Thoracic aorta (tissue), 2 donors: ENCODE measurements around the gene DGKI. TPM values are rescaled to one million over a fixed set of nuclear protein-coding genes. Genes with fewer than 3 reads are reported as not detected.

ENCODE experiments used
- ATAC-seq: fragments of 150-250 bp; one replicate; pipeline ENCODE4 v1.8.0; 2017; ENCODE audit warnings: low read depth; ENCODE audit not compliant: insufficient number of reproducible peaks, low FRiP score
- DNase-seq: peaks from one replicate; pipeline ENCODE4 v3.0.0-alpha.2; 2020; ENCODE audit warnings: low spot score
- H3K27ac ChIP-seq, 2 donors: fragments of 200-600 bp; sonication (generic); 1 replicate in 1 of 2; 2 replicates in 1 of 2; pipeline ENCODE4 v1.5.1; 2016; ENCODE audit warnings: mild to moderate bottlenecking in 2 of 2, moderate library complexity in 2 of 2
- H3K27me3 ChIP-seq: fragments of 200-600 bp; sonication (generic); replicated peaks from 2 replicates; pipeline ENCODE4 v1.6.0; 2016; ENCODE audit warnings: mild to moderate bottlenecking; ENCODE audit not compliant: insufficient read depth
- H3K36me3 ChIP-seq: fragments of 200-600 bp; sonication (generic); one replicate; pipeline ENCODE4 v1.5.1; 2016
- H3K4me1 ChIP-seq, 2 donors: fragments of 200-600 bp; sonication (generic); 1 replicate in 1 of 2; 2 replicates in 1 of 2; pipeline versions ENCODE4 v1.5.1 to v1.6.0; 2016; ENCODE audit warnings: low read depth in 2 of 2, mild to moderate bottlenecking in 1 of 2; ENCODE audit not compliant: control insufficient read depth in 1 of 2
- H3K4me3 ChIP-seq: fragments of 200-600 bp; sonication (generic); 2 replicates; pipeline ENCODE4 v1.5.1; 2016; ENCODE audit warnings: mild to moderate bottlenecking
- H3K9me3 ChIP-seq: fragments of 200-600 bp; sonication (generic); 2 replicates; pipeline ENCODE4 v1.5.1; 2016
- total RNA-seq, 2 donors: library from RNA; depleted of rRNA; stranded (reverse); fragments of >200 nt; gene quantifications; one replicate each; pipeline versions ENCODE4 v1.1.0 to v1.2.3, GENCODE V29; 2016
- TF ChIP-seq, protein P1 (sequence below): fragments of 200-600 bp; sonication (generic); IDR thresholded peaks from one replicate; pipeline ENCODE4 v1.5.1; 2019; ENCODE audit warnings: antibody characterized with exemption

Gene DGKI
- total RNA-seq, 2 donors from 2014 or later = 10.3 to 22.3 TPM

DNA sequence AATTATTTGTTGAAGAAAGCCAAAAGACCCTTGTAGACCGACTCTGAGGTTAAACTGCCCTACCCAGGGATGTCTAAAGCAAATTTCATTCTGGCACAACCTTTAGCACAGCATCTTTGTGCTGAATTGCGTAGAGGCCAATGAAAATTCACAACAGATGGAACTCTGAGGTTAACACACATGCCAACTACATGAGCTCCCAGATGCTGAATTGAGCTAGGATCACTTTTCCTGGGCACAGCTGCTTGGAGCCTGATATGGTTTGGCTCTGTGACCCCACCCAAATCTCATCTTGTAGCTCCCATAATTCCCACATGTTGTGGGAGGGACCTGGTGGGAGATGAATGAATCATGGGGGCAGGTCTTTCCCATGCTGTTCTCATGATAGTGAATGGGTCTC lies 345.2 kb downstream of the DGKI start:
- Histone ChIP-seq H3K36me3 (no peaks in the 10 kb centered on the region), H3K4me3 (no peak overlapping the region), H3K9me3 (no peaks in the 10 kb centered on the region), H3K4me1 (no peaks in the 10 kb centered on the region), H3K27ac (no peak overlapping the region), H3K27me3 (no peaks in the 10 kb centered on the region)
- DNase-seq (no peak), ATAC-seq (no peak)
- TF ChIP-seq, protein P1, sequence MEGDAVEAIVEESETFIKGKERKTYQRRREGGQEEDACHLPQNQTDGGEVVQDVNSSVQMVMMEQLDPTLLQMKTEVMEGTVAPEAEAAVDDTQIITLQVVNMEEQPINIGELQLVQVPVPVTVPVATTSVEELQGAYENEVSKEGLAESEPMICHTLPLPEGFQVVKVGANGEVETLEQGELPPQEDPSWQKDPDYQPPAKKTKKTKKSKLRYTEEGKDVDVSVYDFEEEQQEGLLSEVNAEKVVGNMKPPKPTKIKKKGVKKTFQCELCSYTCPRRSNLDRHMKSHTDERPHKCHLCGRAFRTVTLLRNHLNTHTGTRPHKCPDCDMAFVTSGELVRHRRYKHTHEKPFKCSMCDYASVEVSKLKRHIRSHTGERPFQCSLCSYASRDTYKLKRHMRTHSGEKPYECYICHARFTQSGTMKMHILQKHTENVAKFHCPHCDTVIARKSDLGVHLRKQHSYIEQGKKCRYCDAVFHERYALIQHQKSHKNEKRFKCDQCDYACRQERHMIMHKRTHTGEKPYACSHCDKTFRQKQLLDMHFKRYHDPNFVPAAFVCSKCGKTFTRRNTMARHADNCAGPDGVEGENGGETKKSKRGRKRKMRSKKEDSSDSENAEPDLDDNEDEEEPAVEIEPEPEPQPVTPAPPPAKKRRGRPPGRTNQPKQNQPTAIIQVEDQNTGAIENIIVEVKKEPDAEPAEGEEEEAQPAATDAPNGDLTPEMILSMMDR = no peak

DNA sequence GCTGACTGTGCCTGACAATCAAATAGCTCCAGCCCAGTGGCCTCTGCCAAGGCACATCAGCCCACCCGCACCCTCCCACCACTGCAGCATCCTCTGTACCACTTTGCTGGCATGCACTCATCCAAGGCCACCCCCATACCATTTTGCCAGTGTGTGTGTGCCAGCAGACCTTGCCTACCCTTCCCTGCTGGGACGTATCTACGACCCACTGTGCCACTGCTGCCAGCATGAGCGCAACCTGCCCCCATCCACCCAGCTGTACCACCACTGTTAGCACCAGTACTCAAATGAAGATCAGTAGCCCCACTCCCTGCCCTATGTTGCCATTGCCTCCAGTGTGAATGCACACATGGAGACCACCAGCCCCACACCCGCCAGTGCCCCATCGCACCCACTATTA lies 353.9 kb downstream of the DGKI start:
- Histone ChIP-seq H3K27ac (no peak overlapping the region), H3K4me1 (no peaks in the 10 kb centered on the region), H3K27me3 (no peaks in the 10 kb centered on the region), H3K4me3 (no peak overlapping the region), H3K9me3 (no peaks in the 10 kb centered on the region), H3K36me3 (no peaks in the 10 kb centered on the region)
- TF ChIP-seq, protein P1 = no peak
- DNase-seq (no peak), ATAC-seq (no peak)

DNA sequence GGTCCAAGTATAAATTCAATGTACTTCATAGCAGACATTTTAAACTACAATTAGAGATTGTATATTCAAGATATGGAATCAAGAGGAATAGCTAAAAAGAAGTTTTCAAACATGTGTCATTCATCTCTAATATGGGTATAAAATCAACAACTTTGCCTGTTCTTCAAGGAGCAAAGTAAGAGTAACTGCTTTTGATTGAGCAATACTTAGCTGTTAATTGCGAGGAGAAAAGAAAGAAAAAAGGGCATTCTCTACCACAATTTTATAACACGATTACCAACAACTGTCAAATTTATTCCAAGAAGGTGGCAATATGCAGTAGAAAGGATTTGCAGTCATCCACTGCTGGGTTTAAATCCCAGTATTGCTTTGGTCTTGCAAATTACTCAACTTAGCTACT lies 356.9 kb downstream of the DGKI start:
- TF ChIP-seq, protein P1 = no peak
- Histone ChIP-seq H3K9me3 (no peaks in the 10 kb centered on the region), H3K27ac (no peak overlapping the region), H3K36me3 (no peaks in the 10 kb centered on the region), H3K4me3 (no peak overlapping the region), H3K27me3 (no peaks in the 10 kb centered on the region), H3K4me1 (no peaks in the 10 kb centered on the region)
- no peak for ATAC-seq
- no peak for DNase-seq

DNA sequence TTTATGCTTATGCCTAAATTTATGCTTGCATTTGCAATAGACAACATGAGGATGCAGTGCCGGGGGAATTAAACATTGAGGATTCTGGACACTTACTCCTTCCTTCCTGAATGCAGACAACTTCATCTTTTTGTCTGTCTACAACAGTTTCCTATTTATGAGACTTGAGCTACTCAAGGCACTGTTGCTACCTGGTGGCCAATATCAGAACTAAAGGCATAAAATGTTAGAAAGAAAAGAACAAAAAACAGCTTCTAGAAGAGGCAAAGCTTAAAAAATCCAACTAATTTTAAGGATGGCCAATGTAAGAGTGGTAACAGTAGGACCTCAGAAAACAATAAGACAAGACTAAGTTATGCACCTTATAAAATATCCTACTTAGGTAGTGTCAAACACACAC lies 358.7 kb downstream of the DGKI start:
- ATAC-seq = no peak
- no peaks in the 10 kb centered on the region for H3K36me3 ChIP-seq
- H3K4me3 ChIP-seq = no peak overlapping the region
- no peaks in the 10 kb centered on the region for H3K4me1 ChIP-seq
- no peak for DNase-seq
- no peak overlapping the region for H3K27ac ChIP-seq
- no peaks in the 10 kb centered on the region for H3K9me3 ChIP-seq
- no peaks in the 10 kb centered on the region for H3K27me3 ChIP-seq
- TF ChIP-seq, protein P1 = no peak

DNA sequence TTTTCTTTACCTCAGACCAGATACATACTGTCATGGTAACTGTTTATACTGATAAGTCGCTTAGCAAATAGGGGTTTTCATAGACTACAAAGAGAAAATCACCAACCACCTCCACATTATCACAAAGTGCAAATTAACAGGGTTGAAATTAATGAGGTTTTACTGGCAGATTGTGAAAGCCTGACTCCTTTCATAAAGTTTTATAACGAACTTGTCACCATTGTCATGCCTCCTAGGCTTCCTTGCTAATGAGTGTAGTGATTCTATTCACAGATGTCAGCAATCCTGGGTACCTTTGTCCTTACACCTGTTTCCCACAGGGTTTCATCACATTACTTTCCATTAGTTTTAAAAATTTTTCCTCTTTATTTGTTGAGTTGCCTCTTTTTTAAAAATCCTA lies 361.0 kb downstream of the DGKI start:
- no peak for DNase-seq
- H3K36me3 ChIP-seq = no peaks in the 10 kb centered on the region
- TF ChIP-seq, protein P1 = no peak

More for the DNA sequence above, 361.0 kb downstream of the DGKI start:
- ATAC-seq = no peak
- no peak overlapping the region for H3K27ac ChIP-seq
- H3K9me3 ChIP-seq = no peaks in the 10 kb centered on the region
- no peak overlapping the region for H3K4me3 ChIP-seq
- H3K4me1 ChIP-seq = no peaks in the 10 kb centered on the region
- no peaks in the 10 kb centered on the region for H3K27me3 ChIP-seq
